GM12878 (cell line): ENCODE data around the gene SCNN1B. TPM values are rescaled to one million over a fixed set of nuclear protein-coding genes. Genes with fewer than 3 reads are reported as not detected.

ENCODE experiments used
- ATAC-seq: fragments of 200-7000 bp; cut with Tn5 transposase; 3 replicates; pipeline ENCODE4 v1.9.1; 2020; ENCODE audit warnings: mild to moderate bottlenecking, moderate library complexity
- BruUV-seq: library from RNA; stranded (reverse); fragments of 400-500 nt; replicated peaks from 2 replicates; lab custom pipeline; 2021; lab: Mats Ljungman, UMichigan
- CTCF ChIA-PET: fragments of 300-600 bp; sonication (Branson Sonifier 250); formaldehyde crosslinking; extraction: SDS; loops from one replicate; lab custom pipeline; 2021; ENCODE audit warnings: inconsistent platforms; lab: Yijun Ruan, JAX
- POLR2A ChIA-PET: fragments of 350-600 bp; formaldehyde crosslinking; extraction: SDS; loops from one replicate; lab custom pipeline; 2021; ENCODE audit warnings: inconsistent platforms; lab: Charles Lee
- RAD21 ChIA-PET: fragments of 300-600 bp; sonication (Branson Sonifier 250); formaldehyde crosslinking; loops from one replicate; lab custom pipeline; 2023; ENCODE audit warnings: antibody characterized with exemption; ENCODE audit not compliant: unreplicated experiment; lab: Charles Lee
- SMC1A ChIA-PET: fragments of 300-600 bp; sonication (Branson Sonifier 250); formaldehyde crosslinking; loops from one replicate; lab custom pipeline; 2023; ENCODE audit not compliant: unreplicated experiment, uncharacterized antibody; lab: Charles Lee
- DNase-seq: peaks from one replicate; pipeline ENCODE4 v3.0.0-alpha.2; 2011; ENCODE audit warnings: low read depth, low spot score
- FAIRE-seq: peaks from 3 replicates; lab custom pipeline; 2011; peaks lifted over from hg19 to GRCh38; lab: Jason Lieb, UNC
- H2AFZ ChIP-seq: 2 replicates; pipeline ENCODE4 v1.6.0; 2011; ENCODE audit warnings: low read depth, low read length, control low read depth; ENCODE audit not compliant: control insufficient read depth
- H3K27ac ChIP-seq: 2 replicates; pipeline ENCODE4 v1.5.1; 2011; ENCODE audit warnings: control low read depth; ENCODE audit not compliant: control insufficient read depth, insufficient read depth
- H3K27me3 ChIP-seq, 2 experiments: replicated peaks in 1 of 2; 2 replicates each; pipeline versions ENCODE4 v1.6.0 to v1.6.1; 2011; ENCODE audit warnings: low read length in 1 of 2; ENCODE audit not compliant: control insufficient read depth in 2 of 2, insufficient read depth in 2 of 2
- H3K36me3 ChIP-seq, 2 experiments: 2 replicates each; pipeline ENCODE4 v1.5.1; 2011; ENCODE audit warnings: low read length in 1 of 2; ENCODE audit not compliant: control insufficient read depth in 2 of 2, insufficient read depth in 2 of 2
- H3K4me1 ChIP-seq: 2 replicates; pipeline ENCODE4 v1.6.1; 2011; ENCODE audit warnings: mild to moderate bottlenecking, low read length, moderate library complexity, mixed read lengths; ENCODE audit not compliant: control insufficient read depth, insufficient read depth
- H3K4me2 ChIP-seq: 2 replicates; pipeline ENCODE4 v1.6.0; 2011; ENCODE audit warnings: control low read depth; ENCODE audit not compliant: control insufficient read depth, insufficient read depth
- H3K4me3 ChIP-seq: fragments of 200-600 bp; sonication (generic); 2 replicates; pipeline ENCODE4 v1.5.1; 2016
- H3K79me2 ChIP-seq: 2 replicates; pipeline ENCODE4 v1.6.0; 2011; ENCODE audit warnings: low read length; ENCODE audit not compliant: control insufficient read depth, insufficient read depth
- H3K9ac ChIP-seq: 2 replicates; pipeline ENCODE4 v1.8.0; 2011; ENCODE audit warnings: low read length, control low read depth, mixed read lengths; ENCODE audit not compliant: control insufficient read depth, insufficient read depth
- H3K9me3 ChIP-seq: replicated peaks from 3 replicates; pipeline ENCODE4 v1.5.1; 2011; ENCODE audit warnings: mild to moderate bottlenecking, low read length; ENCODE audit not compliant: control insufficient read depth, insufficient read depth
- H4K20me1 ChIP-seq: 2 replicates; pipeline ENCODE4 v1.6.0; 2011; ENCODE audit not compliant: control insufficient read depth, insufficient read depth
- ASH2L ChIP-seq: fragments of 300-600, 200-600 bp; sonication (generic); IDR thresholded peaks from 2 replicates; pipeline ENCODE4 v1.6.1; 2017; ENCODE audit warnings: low read depth, mild to moderate bottlenecking, borderline replicate concordance
- ATF7 ChIP-seq: fragments of 450-650 bp; IDR thresholded peaks from 2 replicates; pipeline ENCODE4 v1.6.1; 2016; ENCODE audit warnings: low read depth, mild to moderate bottlenecking
- CHD4 ChIP-seq: fragments of 200-600 bp; sonication (generic); IDR thresholded peaks from 2 replicates; pipeline ENCODE4 v1.6.1; 2016; ENCODE audit warnings: mild to moderate bottlenecking
- NBN ChIP-seq: fragments of 450-650 bp; IDR thresholded peaks from 2 replicates; pipeline ENCODE4 v1.6.1; 2016
- PAX8 ChIP-seq: fragments of 450-650 bp; IDR thresholded peaks from 2 replicates; pipeline ENCODE4 v1.6.1; 2017; ENCODE audit warnings: mild to moderate bottlenecking, moderate library complexity
- RUNX3 ChIP-seq: IDR thresholded peaks from 2 replicates; pipeline ENCODE4 v1.6.1; 2012; ENCODE audit warnings: low read length, inconsistent platforms
- SIN3A ChIP-seq: IDR thresholded peaks from 2 replicates; pipeline ENCODE4 v1.6.1; 2012; ENCODE audit warnings: low read depth, low read length, improper control_type of control experiment
- ZBED1 ChIP-seq: IDR thresholded peaks from 2 replicates; pipeline ENCODE4 v1.6.1; 2016; ENCODE audit warnings: borderline replicate concordance
- WGBS: methylation state at CpG from one replicate; pipeline ENCODE4 v1.1.6; 2016; ENCODE audit warnings: low lambda C conversion rate; ENCODE audit not compliant: insufficient replicate concordance, insufficient coverage; ENCODE audit errors: missing lambda C conversion rate; 5-methylcytosine and 5-hydroxymethylcytosine counted together
- in situ Hi-C: fragments of 300-500 bp; cut with MboI; formaldehyde crosslinking; loops from 9 replicates; pipeline ENCODE4 v1.14.3; 2018; ENCODE audit warnings: mixed read lengths
- intact Hi-C: fragments of 100-400 bp; cut with micrococcal nuclease; formaldehyde crosslinking; loops from one replicate; pipeline ENCODE4 v1.14.2; 2022; ENCODE audit not compliant: unreplicated experiment
- polyA plus RNA-seq, 11 experiments: library from polyadenylated mRNA; depleted of rRNA in 4 of 11; unstranded in 6 of 11; stranded (reverse) in 5 of 11; fragments of >200 nt; fragmentation: Nextera tagmentation in 4 of 11; fragmentation: Illumina TruSeq in 1 of 11; extraction: Ambion mirVana in 4 of 11; extraction: Trizol in 1 of 11; gene quantifications; 1 replicate in 1 of 11; 2 replicates in 10 of 11; pipeline versions ENCODE4 v1.2.1 to v1.2.3, GENCODE V29; 2011 to 2016; ENCODE audit warnings: inconsistent platforms in 2 of 11, missing spikeins in 2 of 11, low read depth in 1 of 11
- total RNA-seq, 4 experiments: library from RNA; depleted of rRNA in 3 of 4; stranded (reverse); fragments of >200 nt in 3 of 4; fragmentation: Illumina TruSeq in 1 of 4; extraction: Trizol in 1 of 4; gene quantifications; 2 replicates each; pipeline versions ENCODE4 v1.2.1 to v1.2.3, GENCODE V29; 2013 to 2021
- TF ChIP-seq, protein P1 (sequence below): IDR thresholded peaks from 2 replicates; pipeline ENCODE4 v1.6.1; 2011; ENCODE audit warnings: borderline replicate concordance, low read depth, mild to moderate bottlenecking, moderate library complexity, low read length; ENCODE audit not compliant: insufficient read depth, poor library complexity, severe bottlenecking
- TF ChIP-seq, protein P2 (sequence below): fragments of 450-650 bp; IDR thresholded peaks from 2 replicates; pipeline ENCODE4 v1.6.1; 2017; ENCODE audit warnings: low read depth, mild to moderate bottlenecking, moderate library complexity
- TF ChIP-seq, protein P3 (sequence below): IDR thresholded peaks from 2 replicates; pipeline ENCODE4 v1.6.1; 2011; ENCODE audit warnings: low read depth, mild to moderate bottlenecking, low read length, moderate library complexity, borderline replicate concordance; ENCODE audit errors: extremely low read depth
- TF ChIP-seq, protein P4 (sequence below): IDR thresholded peaks from 2 replicates; pipeline ENCODE4 v1.6.1; 2011; ENCODE audit warnings: low read depth, low read length, improper control_type of control experiment, borderline replicate concordance
- TF ChIP-seq, protein P5 (sequence below): fragments of 450-650 bp; formaldehyde crosslinking; IDR thresholded peaks from 2 replicates; pipeline ENCODE4 v1.5.0; 2022; ENCODE audit warnings: mild to moderate bottlenecking, missing genetic modification characterization

SCNN1B gene
- total and polyA plus RNA-seq, 10 of the 15 experiments (the other 5 are each of a cell fraction or from before 2014, with no cell fraction given) = 0.28 to 1.5 (median 0.64) TPM

DNA sequence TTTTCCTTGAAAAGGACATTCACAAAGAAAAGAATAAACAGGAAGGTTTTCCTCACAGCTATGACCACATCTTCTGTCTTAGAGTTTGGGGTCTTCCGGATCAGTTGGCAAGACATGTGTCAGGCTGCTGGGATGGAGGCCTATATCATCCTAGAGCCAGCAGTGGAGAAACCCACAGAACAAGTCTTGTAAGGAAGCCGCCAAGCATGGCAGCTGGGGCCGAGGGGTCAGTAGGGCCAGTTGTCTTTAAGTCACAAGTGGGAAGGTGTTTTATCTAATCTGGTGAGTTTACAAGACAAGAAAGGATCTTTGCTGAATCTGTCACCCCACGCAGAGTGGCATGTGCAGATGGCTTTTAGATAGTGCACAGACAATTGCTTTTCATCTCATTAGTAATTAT lies 25.7 kb downstream of the SCNN1B start (continued):
- TF ChIP-seq, protein P1, sequence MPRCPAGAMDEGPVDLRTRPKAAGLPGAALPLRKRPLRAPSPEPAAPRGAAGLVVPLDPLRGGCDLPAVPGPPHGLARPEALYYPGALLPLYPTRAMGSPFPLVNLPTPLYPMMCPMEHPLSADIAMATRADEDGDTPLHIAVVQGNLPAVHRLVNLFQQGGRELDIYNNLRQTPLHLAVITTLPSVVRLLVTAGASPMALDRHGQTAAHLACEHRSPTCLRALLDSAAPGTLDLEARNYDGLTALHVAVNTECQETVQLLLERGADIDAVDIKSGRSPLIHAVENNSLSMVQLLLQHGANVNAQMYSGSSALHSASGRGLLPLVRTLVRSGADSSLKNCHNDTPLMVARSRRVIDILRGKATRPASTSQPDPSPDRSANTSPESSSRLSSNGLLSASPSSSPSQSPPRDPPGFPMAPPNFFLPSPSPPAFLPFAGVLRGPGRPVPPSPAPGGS = no peak
- TF ChIP-seq, protein P2, sequence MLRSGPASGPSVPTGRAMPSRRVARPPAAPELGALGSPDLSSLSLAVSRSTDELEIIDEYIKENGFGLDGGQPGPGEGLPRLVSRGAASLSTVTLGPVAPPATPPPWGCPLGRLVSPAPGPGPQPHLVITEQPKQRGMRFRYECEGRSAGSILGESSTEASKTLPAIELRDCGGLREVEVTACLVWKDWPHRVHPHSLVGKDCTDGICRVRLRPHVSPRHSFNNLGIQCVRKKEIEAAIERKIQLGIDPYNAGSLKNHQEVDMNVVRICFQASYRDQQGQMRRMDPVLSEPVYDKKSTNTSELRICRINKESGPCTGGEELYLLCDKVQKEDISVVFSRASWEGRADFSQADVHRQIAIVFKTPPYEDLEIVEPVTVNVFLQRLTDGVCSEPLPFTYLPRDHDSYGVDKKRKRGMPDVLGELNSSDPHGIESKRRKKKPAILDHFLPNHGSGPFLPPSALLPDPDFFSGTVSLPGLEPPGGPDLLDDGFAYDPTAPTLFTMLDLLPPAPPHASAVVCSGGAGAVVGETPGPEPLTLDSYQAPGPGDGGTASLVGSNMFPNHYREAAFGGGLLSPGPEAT = no peak
- no peak for TF ChIP-seq ATF7

DNA sequence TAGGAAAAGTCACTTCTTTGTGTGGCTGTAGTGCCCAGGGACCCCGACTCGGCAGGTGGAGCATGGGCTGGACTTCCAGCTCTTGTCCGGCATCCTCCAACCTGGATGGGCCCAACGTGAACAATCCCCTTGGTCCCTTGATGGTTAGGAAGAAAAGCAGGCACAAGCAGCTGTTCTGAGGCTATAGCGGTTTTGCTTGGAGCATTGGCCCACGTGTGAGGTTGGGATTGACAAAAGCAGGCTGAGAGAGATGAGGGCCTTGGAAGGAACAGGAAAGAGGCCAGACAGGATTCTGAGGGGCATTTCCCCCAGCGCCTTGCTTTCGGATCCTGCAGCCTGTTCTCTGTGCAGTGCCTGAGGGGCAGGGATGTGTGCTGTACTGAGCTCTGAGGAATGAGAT lies 28.1 kb downstream of the SCNN1B start:
- POLR2A ChIA-PET = interaction anchor here (1.5 kb wide), 1 partner anchor 28 kb away, joined by 3 read pairs; the partner anchor contains the start of gene SCNN1B
- H3K4me2 ChIP-seq = no peak overlapping the region

More for the DNA sequence above, 28.1 kb downstream of the SCNN1B start:
- Histone ChIP-seq H4K20me1 (no peaks in the 10 kb centered on the region), H3K27ac (no peak overlapping the region), H3K9ac (no peak overlapping the region), H2AFZ (no peak overlapping the region), H3K4me1 (peaks cover 15% of the 10 kb centered on the region)
- BruUV-seq = no TSS peak
- RAD21 ChIA-PET = no interaction called here
- in situ Hi-C loops = no loop called here
- WGBS = 62% methylated on average over 8 of the region's 8 CpGs
- no peak for TF ChIP-seq SIN3A
- TF ChIP-seq ZBED1 = no peak
- TF ChIP-seq NBN = no peak
- TF ChIP-seq RUNX3 = no peak
- TF ChIP-seq CHD4 = no peak
- no peak for TF ChIP-seq PAX8
- TF ChIP-seq, protein P3, sequence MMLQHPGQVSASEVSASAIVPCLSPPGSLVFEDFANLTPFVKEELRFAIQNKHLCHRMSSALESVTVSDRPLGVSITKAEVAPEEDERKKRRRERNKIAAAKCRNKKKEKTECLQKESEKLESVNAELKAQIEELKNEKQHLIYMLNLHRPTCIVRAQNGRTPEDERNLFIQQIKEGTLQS = no peak
- TF ChIP-seq, protein P4, sequence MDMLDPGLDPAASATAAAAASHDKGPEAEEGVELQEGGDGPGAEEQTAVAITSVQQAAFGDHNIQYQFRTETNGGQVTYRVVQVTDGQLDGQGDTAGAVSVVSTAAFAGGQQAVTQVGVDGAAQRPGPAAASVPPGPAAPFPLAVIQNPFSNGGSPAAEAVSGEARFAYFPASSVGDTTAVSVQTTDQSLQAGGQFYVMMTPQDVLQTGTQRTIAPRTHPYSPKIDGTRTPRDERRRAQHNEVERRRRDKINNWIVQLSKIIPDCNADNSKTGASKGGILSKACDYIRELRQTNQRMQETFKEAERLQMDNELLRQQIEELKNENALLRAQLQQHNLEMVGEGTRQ = no peak
- TF ChIP-seq, protein P5, sequence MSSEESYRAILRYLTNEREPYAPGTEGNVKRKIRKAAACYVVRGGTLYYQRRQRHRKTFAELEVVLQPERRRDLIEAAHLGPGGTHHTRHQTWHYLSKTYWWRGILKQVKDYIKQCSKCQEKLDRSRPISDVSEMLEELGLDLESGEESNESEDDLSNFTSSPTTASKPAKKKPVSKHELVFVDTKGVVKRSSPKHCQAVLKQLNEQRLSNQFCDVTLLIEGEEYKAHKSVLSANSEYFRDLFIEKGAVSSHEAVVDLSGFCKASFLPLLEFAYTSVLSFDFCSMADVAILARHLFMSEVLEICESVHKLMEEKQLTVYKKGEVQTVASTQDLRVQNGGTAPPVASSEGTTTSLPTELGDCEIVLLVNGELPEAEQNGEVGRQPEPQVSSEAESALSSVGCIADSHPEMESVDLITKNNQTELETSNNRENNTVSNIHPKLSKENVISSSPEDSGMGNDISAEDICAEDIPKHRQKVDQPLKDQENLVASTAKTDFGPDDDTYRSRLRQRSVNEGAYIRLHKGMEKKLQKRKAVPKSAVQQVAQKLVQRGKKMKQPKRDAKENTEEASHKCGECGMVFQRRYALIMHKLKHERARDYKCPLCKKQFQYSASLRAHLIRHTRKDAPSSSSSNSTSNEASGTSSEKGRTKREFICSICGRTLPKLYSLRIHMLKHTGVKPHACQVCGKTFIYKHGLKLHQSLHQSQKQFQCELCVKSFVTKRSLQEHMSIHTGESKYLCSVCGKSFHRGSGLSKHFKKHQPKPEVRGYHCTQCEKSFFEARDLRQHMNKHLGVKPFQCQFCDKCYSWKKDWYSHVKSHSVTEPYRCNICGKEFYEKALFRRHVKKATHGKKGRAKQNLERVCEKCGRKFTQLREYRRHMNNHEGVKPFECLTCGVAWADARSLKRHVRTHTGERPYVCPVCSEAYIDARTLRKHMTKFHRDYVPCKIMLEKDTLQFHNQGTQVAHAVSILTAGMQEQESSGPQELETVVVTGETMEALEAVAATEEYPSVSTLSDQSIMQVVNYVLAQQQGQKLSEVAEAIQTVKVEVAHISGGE (CRISPR knock-in tag) = no peak
- TF ChIP-seq, protein P2 = no peak
- TF ChIP-seq ASH2L = no peak
- TF ChIP-seq, all 136 proteins: peak for 0
- ATAC-seq (no peak), DNase-seq (no peak), FAIRE-seq (no peak)
- H3K27me3 ChIP-seq = no peaks in the 10 kb centered on the region
- ChIA-PET CTCF (interaction anchor here (2.9 kb wide), 1 partner anchor 105 kb away, joined by 15 read pairs; no protein-coding TSS in a partner anchor), SMC1A (interaction anchor here (0.8 to 2.4 kb wide), 2 partner anchors 28 to 32 kb away, joined by 3 to 6 read pairs; partner anchors contain the start of gene SCNN1B)
- no peak overlapping the region for H3K4me3 ChIP-seq
- H3K79me2 ChIP-seq = no peaks in the 10 kb centered on the region
- intact Hi-C loops = loop anchor here (10.0 kb wide), 1 partner anchor 105 kb away; no protein-coding TSS in a partner anchor
- H3K36me3 ChIP-seq = no peaks in the 10 kb centered on the region
- H3K9me3 ChIP-seq = no peaks in the 10 kb centered on the region
